Measurements from ENCODE around the gene CSTA. TPM values are rescaled to one million over a fixed set of nuclear protein-coding genes. Genes with fewer than 3 reads are reported as not detected.

The CSTA gene
- polyA plus RNA-seq, 1 experiment: 1.0 TPM

GRCh38 chr3:122312826-122313225, 12.2 kb upstream of the CSTA start:
- Histone ChIP-seq H3K9me3 (ENCODE audit: control insufficient read depth, insufficient read depth, low read length) (no peaks in the 10 kb centered on the region), H3K27me3 (ENCODE audit: control insufficient read depth, insufficient read depth, low read length) (peaks cover 7% of the 10 kb centered on the region), H3K27ac (ENCODE audit: low read depth, low read length) (no peak overlapping the region), H3K4me3 (ENCODE audit: low read depth, low read length) (no peak overlapping the region)
- no peak for DNase-seq (ENCODE audit: low read depth, low spot score)
- ChIA-PET POLR2A (no interaction called here), CTCF (no interaction called here)
- TF ChIP-seq, protein P1, sequence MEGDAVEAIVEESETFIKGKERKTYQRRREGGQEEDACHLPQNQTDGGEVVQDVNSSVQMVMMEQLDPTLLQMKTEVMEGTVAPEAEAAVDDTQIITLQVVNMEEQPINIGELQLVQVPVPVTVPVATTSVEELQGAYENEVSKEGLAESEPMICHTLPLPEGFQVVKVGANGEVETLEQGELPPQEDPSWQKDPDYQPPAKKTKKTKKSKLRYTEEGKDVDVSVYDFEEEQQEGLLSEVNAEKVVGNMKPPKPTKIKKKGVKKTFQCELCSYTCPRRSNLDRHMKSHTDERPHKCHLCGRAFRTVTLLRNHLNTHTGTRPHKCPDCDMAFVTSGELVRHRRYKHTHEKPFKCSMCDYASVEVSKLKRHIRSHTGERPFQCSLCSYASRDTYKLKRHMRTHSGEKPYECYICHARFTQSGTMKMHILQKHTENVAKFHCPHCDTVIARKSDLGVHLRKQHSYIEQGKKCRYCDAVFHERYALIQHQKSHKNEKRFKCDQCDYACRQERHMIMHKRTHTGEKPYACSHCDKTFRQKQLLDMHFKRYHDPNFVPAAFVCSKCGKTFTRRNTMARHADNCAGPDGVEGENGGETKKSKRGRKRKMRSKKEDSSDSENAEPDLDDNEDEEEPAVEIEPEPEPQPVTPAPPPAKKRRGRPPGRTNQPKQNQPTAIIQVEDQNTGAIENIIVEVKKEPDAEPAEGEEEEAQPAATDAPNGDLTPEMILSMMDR (IDR thresholded peaks at IDR 0.05; ENCODE audit: low read depth, low read length): no peak

DNA sequence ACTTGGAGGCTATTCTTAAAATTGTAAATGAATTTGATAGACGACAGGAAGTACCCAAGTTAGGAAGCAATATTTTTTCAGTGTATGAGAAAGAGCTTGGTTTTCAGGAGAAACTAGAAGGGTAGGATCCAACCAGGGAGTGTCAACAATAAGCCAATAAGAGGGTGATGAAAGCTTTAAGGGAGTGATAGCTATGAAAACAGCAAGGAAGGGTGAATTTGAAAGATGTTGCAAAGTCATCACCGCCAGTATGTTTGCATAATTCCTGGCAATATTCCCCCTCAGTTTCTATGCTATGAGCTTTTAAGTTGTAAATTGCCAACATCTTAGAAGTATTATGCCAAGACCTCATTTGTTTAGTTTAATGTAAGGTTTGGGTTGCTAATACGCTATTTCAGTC, 11.8 kb upstream of the CSTA start:
- TF ChIP-seq, protein P1 (IDR thresholded peaks at IDR 0.05; ENCODE audit: low read depth, low read length): no peak
- ChIA-PET CTCF (interaction anchor here (0.9 kb wide), 1 partner anchor 55 kb away, joined by 3 read pairs; no protein-coding TSS in a partner anchor), POLR2A (no interaction called here)
- no peak for DNase-seq (ENCODE audit: low read depth, low spot score)
- Histone ChIP-seq H3K27ac (ENCODE audit: low read depth, low read length) (no peak overlapping the region), H3K9me3 (ENCODE audit: control insufficient read depth, insufficient read depth, low read length) (no peaks in the 10 kb centered on the region), H3K4me3 (ENCODE audit: low read depth, low read length) (no peak overlapping the region), H3K27me3 (ENCODE audit: control insufficient read depth, insufficient read depth, low read length) (peaks cover 7% of the 10 kb centered on the region)

DNA sequence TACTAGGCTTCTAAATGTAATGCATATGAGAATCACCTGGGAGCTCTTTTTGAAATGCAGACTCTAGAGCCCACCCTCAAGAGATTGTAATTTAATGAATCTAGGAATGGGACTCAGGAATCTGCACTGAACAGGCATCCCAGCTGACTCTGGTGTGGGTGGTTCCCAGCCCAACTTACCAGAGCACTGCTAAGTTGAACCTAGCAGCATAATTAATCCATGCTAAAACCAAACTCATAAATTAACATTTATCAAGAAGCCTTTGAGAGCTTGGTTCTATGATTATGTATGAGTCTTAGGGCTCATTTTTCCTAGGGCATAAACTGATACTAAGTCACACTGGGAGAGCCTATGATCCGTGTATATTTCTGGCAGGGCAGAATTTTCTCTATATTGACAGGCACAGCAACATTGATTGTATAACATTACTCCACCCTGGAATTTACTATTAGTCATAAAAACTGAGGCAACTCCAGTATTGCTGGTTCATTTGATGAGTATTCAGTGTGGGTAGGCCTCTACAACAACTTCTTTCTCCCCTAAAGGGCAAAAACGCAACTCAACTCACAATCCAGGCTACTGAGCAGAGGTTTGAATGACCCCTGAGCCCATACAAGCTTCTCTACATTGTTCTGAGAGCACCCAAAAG, 10.7 kb upstream of the CSTA start:
- no peaks in the 10 kb centered on the region for H3K9me3 ChIP-seq (ENCODE audit: control insufficient read depth, insufficient read depth, low read length)
- POLR2A ChIA-PET: no interaction called here

DNA sequence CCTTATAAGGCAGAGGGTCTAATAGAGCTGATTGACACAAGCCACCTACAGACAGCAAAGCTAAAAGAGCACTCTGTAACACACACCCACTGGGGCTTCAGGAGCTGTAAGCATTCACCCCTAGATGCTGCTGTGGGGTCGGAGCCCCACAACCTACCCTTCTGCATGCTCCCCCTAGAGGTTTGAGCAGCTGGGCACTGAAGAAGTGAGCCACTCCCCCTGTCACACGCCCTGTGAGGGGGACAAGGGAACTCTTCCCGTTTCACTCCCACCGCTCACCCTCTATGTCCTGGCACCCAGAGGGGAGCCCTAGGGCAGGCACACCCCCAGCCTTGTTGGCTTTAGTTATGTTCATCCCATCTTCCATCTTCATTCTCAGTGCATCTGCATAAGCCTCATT, 9.4 kb upstream of the CSTA start:
- TF ChIP-seq, protein P1 (IDR thresholded peaks at IDR 0.05; ENCODE audit: low read depth, low read length): no peak
- Histone ChIP-seq H3K4me3 (ENCODE audit: low read depth, low read length) (no peak overlapping the region), H3K27me3 (ENCODE audit: control insufficient read depth, insufficient read depth, low read length) (peaks cover 7% of the 10 kb centered on the region), H3K9me3 (ENCODE audit: control insufficient read depth, insufficient read depth, low read length) (no peaks in the 10 kb centered on the region), H3K27ac (ENCODE audit: low read depth, low read length) (no peak overlapping the region)
- DNase-seq (ENCODE audit: low read depth, low spot score): no peak
- ChIA-PET CTCF (no interaction called here), POLR2A (no interaction called here)

More for the DNA sequence above, 10.7 kb upstream of the CSTA start:
- TF ChIP-seq, protein P1 (IDR thresholded peaks at IDR 0.05; ENCODE audit: low read depth, low read length): no peak
- Histone ChIP-seq H3K27me3 (ENCODE audit: control insufficient read depth, insufficient read depth, low read length) (peaks cover 7% of the 10 kb centered on the region), H3K27ac (ENCODE audit: low read depth, low read length) (no peak overlapping the region), H3K4me3 (ENCODE audit: low read depth, low read length) (no peak overlapping the region)
- DNase-seq (ENCODE audit: low read depth, low spot score): no peak
- CTCF ChIA-PET: interaction anchor here (0.9 to 1.3 kb wide), 2 partner anchors 14 to 56 kb away, joined by 3 read pairs; no protein-coding TSS in a partner anchor

- Histone ChIP-seq H3K4me3 (ENCODE audit: low read depth, low read length) (no peak overlapping the region), H3K27me3 (ENCODE audit: control insufficient read depth, insufficient read depth, low read length) (peaks cover 3% of the 10 kb centered on the region), H3K27ac (ENCODE audit: low read depth, low read length) (no peak overlapping the region), H3K9me3 (ENCODE audit: control insufficient read depth, insufficient read depth, low read length) (no peaks in the 10 kb centered on the region)
- DNase-seq (ENCODE audit: low read depth, low spot score): no peak
- CTCF ChIA-PET: no interaction called here
- TF ChIP-seq, protein P1 (IDR thresholded peaks at IDR 0.05; ENCODE audit: low read depth, low read length): no peak
- POLR2A ChIA-PET: no interaction called here
Observed at GRCh38 chr3:122316368-122316767, 8.7 kb upstream of the CSTA start.

Data from AG04450 (cell line).